ENCODE data around the gene PSTPIP1.

DNA sequence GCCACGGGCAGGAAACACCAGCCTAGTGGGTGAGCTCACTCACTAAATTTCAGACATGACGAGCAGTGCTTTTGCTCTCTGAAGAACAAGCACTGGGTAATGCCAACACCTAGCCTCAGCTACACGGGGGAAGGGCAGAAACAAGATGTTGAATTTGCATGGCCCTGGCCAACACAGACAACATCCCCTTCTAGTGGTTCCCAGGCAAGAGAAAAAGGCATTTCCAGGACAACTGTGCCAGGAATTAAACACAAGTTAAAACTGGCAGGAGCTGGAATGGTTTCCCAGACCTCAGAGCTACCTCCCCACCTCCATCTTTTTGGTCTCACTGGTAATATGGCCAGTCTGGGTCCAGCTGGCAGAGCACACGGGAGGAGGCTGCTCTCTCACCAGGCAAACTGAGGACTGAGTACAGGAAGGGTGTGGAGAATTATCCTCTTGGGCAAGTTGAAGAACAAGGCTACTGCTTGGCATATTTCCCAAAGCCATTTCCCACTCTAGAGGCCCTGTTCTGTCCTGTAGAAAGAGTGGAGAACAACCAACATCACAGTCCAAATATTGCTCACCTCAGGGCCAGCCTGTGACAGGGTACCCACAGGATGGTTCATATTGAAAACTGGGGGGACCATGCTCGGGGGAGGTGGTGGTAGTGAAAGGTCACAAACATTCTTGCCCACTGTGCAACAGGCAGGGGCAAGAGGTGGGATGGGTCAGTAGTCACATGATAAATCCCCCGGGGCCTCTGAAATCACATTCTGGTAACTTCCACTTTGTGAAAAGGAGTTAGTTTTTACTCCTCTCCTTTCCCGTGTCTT, 49.5 kb downstream of the PSTPIP1 start:
- no peak for TF ChIP-seq POLR2A (IDR thresholded peaks at IDR 0.05)
- TF ChIP-seq, protein P1, sequence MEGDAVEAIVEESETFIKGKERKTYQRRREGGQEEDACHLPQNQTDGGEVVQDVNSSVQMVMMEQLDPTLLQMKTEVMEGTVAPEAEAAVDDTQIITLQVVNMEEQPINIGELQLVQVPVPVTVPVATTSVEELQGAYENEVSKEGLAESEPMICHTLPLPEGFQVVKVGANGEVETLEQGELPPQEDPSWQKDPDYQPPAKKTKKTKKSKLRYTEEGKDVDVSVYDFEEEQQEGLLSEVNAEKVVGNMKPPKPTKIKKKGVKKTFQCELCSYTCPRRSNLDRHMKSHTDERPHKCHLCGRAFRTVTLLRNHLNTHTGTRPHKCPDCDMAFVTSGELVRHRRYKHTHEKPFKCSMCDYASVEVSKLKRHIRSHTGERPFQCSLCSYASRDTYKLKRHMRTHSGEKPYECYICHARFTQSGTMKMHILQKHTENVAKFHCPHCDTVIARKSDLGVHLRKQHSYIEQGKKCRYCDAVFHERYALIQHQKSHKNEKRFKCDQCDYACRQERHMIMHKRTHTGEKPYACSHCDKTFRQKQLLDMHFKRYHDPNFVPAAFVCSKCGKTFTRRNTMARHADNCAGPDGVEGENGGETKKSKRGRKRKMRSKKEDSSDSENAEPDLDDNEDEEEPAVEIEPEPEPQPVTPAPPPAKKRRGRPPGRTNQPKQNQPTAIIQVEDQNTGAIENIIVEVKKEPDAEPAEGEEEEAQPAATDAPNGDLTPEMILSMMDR (IDR thresholded peaks at IDR 0.05), result no peak

All from lower leg skin (tissue), 3 donors.